Esophagus muscularis mucosa (tissue), 4 donors: Measurements from ENCODE around the gene HOXA4. TPM values are rescaled to one million over a fixed set of nuclear protein-coding genes. Genes with fewer than 3 reads are reported as not detected.
A peak's percentile ranks its signal among the peaks of the same experiment; 100 is the strongest.

Experiments
- DNase-seq: peaks from one replicate; pipeline ENCODE4 v3.0.0-alpha.2; 2017; ENCODE audit errors: extremely low spot score
- H3K27ac ChIP-seq, 4 donors: fragments of 200-600 bp; sonication (generic); replicated peaks in 1 of 4; 1 replicate in 3 of 4; 2 replicates in 1 of 4; pipeline ENCODE4 v1.5.1; 2016 to 2019; ENCODE audit warnings: mild to moderate bottlenecking in 1 of 4
- H3K27me3 ChIP-seq, 4 donors: fragments of 200-600 bp; sonication (generic); one replicate each; pipeline versions ENCODE4 v1.5.1 to v1.6.0; 2016 to 2019
- H3K36me3 ChIP-seq, 4 donors: fragments of 200-600 bp; sonication (generic); one replicate each; pipeline ENCODE4 v1.5.1; 2016 to 2019
- H3K4me1 ChIP-seq, 4 donors: fragments of 200-600 bp; sonication (generic); one replicate each; pipeline ENCODE4 v1.5.1; 2016 to 2019
- H3K4me3 ChIP-seq, 4 donors: fragments of 200-600 bp; sonication (generic); 1 replicate in 2 of 4; 2 replicates in 2 of 4; pipeline ENCODE4 v1.5.1; 2016 to 2019; ENCODE audit warnings: mild to moderate bottlenecking in 4 of 4, moderate library complexity in 1 of 4
- H3K9me3 ChIP-seq, 4 donors: fragments of 200-600 bp; sonication (generic); 1 replicate in 3 of 4; 2 replicates in 1 of 4; pipeline ENCODE4 v1.5.1; 2016 to 2019
- CTCF ChIP-seq, 3 experiments: fragments of 200-600 bp in 2 of 3; fragments of 450-650 bp in 1 of 3; sonication (generic) in 2 of 3; IDR thresholded peaks; one replicate each; pipeline ENCODE4 v1.5.1; 2017 to 2019; ENCODE audit warnings: antibody characterized with exemption in 3 of 3, mild to moderate bottlenecking in 2 of 3, moderate library complexity in 1 of 3
- EP300 ChIP-seq: sonication (generic); formaldehyde crosslinking; IDR thresholded peaks from one replicate; pipeline ENCODE4 v1.6.1; 2017; ENCODE audit warnings: antibody characterized with exemption
- POLR2A ChIP-seq: fragments of 450-650 bp; IDR thresholded peaks from one replicate; pipeline ENCODE4 v1.6.1; 2017; ENCODE audit warnings: antibody characterized with exemption, moderate library complexity, mild to moderate bottlenecking, low read depth
- POLR2AphosphoS5 ChIP-seq, 2 donors: sonication (generic); formaldehyde crosslinking; IDR thresholded peaks; one replicate each; pipeline ENCODE4 v1.6.1; 2017; ENCODE audit warnings: antibody characterized with exemption in 2 of 2
- WGBS: methylation state at CpG from one replicate; pipeline ENCODE4 v1.1.5; 2018; 5-methylcytosine and 5-hydroxymethylcytosine counted together
- intact Hi-C: fragments of 100-400 bp; cut with DNase I; formaldehyde crosslinking; loops from one replicate; pipeline ENCODE4 v1.15.1; 2023
- total RNA-seq, 4 donors: library from RNA; depleted of rRNA; stranded (reverse); fragments of >200 nt; gene quantifications; one replicate each; pipeline versions ENCODE4 v1.1.0 to v1.2.1, GENCODE V29; 2016

HOXA4 gene
- total RNA-seq, 4 donors from 2014 or later, result 12.5 to 26.8 (median 18.1) TPM

- no peaks in the 10 kb centered on the region for H3K36me3 ChIP-seq
- 18% methylated on average over 33 of the region's 53 CpGs for WGBS
- H3K4me1 ChIP-seq, result peaks cover 55 to 70% (median 66%) of the 10 kb centered on the region in 4 donors
- peak within 1 kb of the TSS; percentile 41 to 58 (median 44) for H3K4me3 ChIP-seq
- peaks cover 40 to 95% (median 64%) of the 10 kb centered on the region in 4 donors for H3K27me3 ChIP-seq
- no peak for DNase-seq
- peak within 1 kb of the TSS in 2 of 4 donors; percentile 18 to 28 for H3K27ac ChIP-seq
- no peak for TF ChIP-seq POLR2A
- TF ChIP-seq POLR2AphosphoS5 (IDR thresholded peaks at IDR 0.05), result peak in 1 of 2 donors; percentile 13
- intact Hi-C loops, result loop anchor here (10.0 kb wide), 1 partner anchor 1257 kb away; no protein-coding TSS in a partner anchor
- H3K9me3 ChIP-seq, result no peaks in the 10 kb centered on the region
Measured at GRCh38 chr7:27151931-27152815, 21.6 kb upstream of the HOXA4 start, which contains the start of gene HOXA3. Gene HOXA3, minus strand, starts transcription at chr7:27152583. Its CDS starts 41,943 bp downstream, at chr7:27110640.

- Histone ChIP-seq H3K36me3 (no peaks in the 10 kb centered on the region), H3K27me3 (peaks cover 35 to 95% (median 59%) of the 10 kb centered on the region in 4 donors), H3K4me1 (peaks cover 52 to 64% (median 60%) of the 10 kb centered on the region in 4 donors), H3K27ac (peak overlapping the region in 3 of 4 donors; percentile 1 to 21 (median 10)), H3K9me3 (no peaks in the 10 kb centered on the region), H3K4me3 (peak overlapping the region; percentile 41 to 58 (median 44))
- TF ChIP-seq POLR2A, result no peak
- TF ChIP-seq POLR2AphosphoS5 (IDR thresholded peaks at IDR 0.05), result no peak
- no peak for TF ChIP-seq CTCF (IDR thresholded peaks at IDR 0.05)
- TF ChIP-seq EP300, result no peak
- intact Hi-C loops, result loop anchor here (10.0 kb wide), 1 partner anchor 1257 kb away; no protein-coding TSS in a partner anchor
- 12% methylated on average over 15 of the region's 27 CpGs for WGBS
- DNase-seq, result no peak
Measured at GRCh38 chr7:27151341-27151930, 20.9 kb upstream of the HOXA4 start.

- no peaks in the 10 kb centered on the region for H3K36me3 ChIP-seq
- H3K9me3 ChIP-seq, result no peaks in the 10 kb centered on the region
- DNase-seq, result no peak
- WGBS, result 4% methylated on average over 18 of the region's 58 CpGs
- H3K27me3 ChIP-seq, result peaks cover 28 to 91% (median 52%) of the 10 kb centered on the region in 4 donors
- intact Hi-C loops, result loop anchor here (10.0 kb wide), 1 partner anchor 1256 kb away; no protein-coding TSS in a partner anchor
- peak overlapping the region in 3 of 4 donors; percentile 1 to 21 (median 10) for H3K27ac ChIP-seq
- TF ChIP-seq CTCF (IDR thresholded peaks at IDR 0.05) (peak; percentile 77 to 93 (median 80)), POLR2A (no peak), EP300 (no peak), POLR2AphosphoS5 (IDR thresholded peaks at IDR 0.05) (peak; percentile 70 to 83)
- H3K4me1 ChIP-seq, result peaks cover 45 to 57% (median 53%) of the 10 kb centered on the region in 4 donors
- peak overlapping the region; percentile 41 to 58 (median 44) for H3K4me3 ChIP-seq
Measured at GRCh38 chr7:27150568-27151340, 20.2 kb upstream of the HOXA4 start.

- Histone ChIP-seq H3K27me3 (peaks cover 27 to 89% (median 47%) of the 10 kb centered on the region in 4 donors), H3K4me3 (peak overlapping the region; percentile 41 to 58 (median 44))
- intact Hi-C loops, result loop anchor here (10.0 kb wide), 3 partner anchors 125 to 1255 kb away; partner anchors contain the start of genes CBX3 and HNRNPA2B1
Measured at GRCh38 chr7:27149842-27150567, 19.4 kb upstream of the HOXA4 start.

More at GRCh38 chr7:27149842-27150567, 19.4 kb upstream of the HOXA4 start:
- TF ChIP-seq POLR2AphosphoS5 (IDR thresholded peaks at IDR 0.05) (no peak), POLR2A (no peak), EP300 (no peak), CTCF (IDR thresholded peaks at IDR 0.05) (no peak)
- 78% methylated on average over 9 of the region's 13 CpGs for WGBS
- peaks cover 38 to 51% (median 47%) of the 10 kb centered on the region in 4 donors for H3K4me1 ChIP-seq
- no peak overlapping the region for H3K27ac ChIP-seq
- H3K9me3 ChIP-seq, result no peaks in the 10 kb centered on the region
- no peaks in the 10 kb centered on the region for H3K36me3 ChIP-seq
- DNase-seq, result no peak
